Stimulated activated memory B cell treated with anti-CD40 and anti-IgM and Interleukin-4, amounts not matched to agents 10 μg/mL and 1 μg/mL and 100 μg/mL, for 72 hours (primary cell): Measurements from ENCODE around the gene GOLPH3.

Source experiments
- ATAC-seq: fragments of 150-1000 bp; cut with Tn5 transposase; 2 replicates; pipeline ENCODE4 v1.10.0; 2021
- H3K27ac Mint-ChIP-seq: one replicate; pipeline ENCODE4 v1.8.0; 2022; ENCODE audit warnings: mild to moderate bottlenecking, mixed read lengths
- H3K27me3 Mint-ChIP-seq: one replicate; pipeline ENCODE4 v1.8.0; 2022; ENCODE audit warnings: mixed read lengths
- H3K36me3 Mint-ChIP-seq: one replicate; pipeline ENCODE4 v1.8.0; 2022; ENCODE audit warnings: mixed read lengths
- H3K4me1 Mint-ChIP-seq: one replicate; pipeline ENCODE4 v1.8.0; 2022; ENCODE audit warnings: mixed read lengths
- H3K4me3 Mint-ChIP-seq: one replicate; pipeline ENCODE4 v1.8.0; 2022; ENCODE audit warnings: mild to moderate bottlenecking, moderate library complexity, mixed read lengths
- H3K9me3 Mint-ChIP-seq: one replicate; pipeline ENCODE4 v1.8.0; 2022; ENCODE audit warnings: mixed read lengths

GOLPH3 gene

GRCh38 chr5:32102254-32102986 lies 71.7 kb downstream of the GOLPH3 start:
- peaks cover 53% of the 10 kb centered on the region for H3K36me3 Mint-ChIP-seq
- H3K4me1 Mint-ChIP-seq = no peaks in the 10 kb centered on the region

DNA sequence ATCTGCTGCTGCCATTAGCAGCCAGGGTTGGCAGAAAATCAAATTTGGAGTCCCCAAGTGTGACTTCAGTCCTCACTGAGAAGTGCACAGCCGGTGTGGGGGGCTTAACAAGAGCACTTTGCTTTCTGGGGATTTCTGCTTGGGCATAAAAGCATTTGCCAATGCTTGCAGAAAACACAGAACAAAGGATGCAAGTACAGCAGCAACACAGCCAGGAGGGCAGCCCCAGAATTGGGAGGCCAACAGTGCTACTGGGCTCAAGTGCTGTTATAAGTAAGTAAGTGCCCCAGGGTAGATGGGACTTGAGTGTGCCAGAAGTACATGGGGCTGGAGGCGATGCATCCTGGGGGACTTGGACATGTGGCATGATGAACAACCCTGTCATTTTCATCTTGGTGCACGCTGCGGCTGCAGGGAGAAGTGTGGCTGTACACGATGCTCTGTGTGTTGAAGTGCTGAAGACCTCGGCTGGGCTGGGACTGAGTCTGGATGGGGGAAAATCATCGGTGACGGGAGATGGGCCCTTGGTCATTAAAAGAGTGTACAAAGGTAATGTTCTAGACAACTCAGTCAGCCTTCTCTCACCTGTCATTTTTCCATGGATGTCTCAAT lies 73.3 kb downstream of the GOLPH3 start:
- no peaks in the 10 kb centered on the region for H3K9me3 Mint-ChIP-seq
- H3K27me3 Mint-ChIP-seq = no peaks in the 10 kb centered on the region
- H3K27ac Mint-ChIP-seq = no peak overlapping the region
- no peaks in the 10 kb centered on the region for H3K4me1 Mint-ChIP-seq
- H3K36me3 Mint-ChIP-seq = peaks cover 56% of the 10 kb centered on the region
- no peak overlapping the region for H3K4me3 Mint-ChIP-seq
- ATAC-seq = no peak

More at GRCh38 chr5:32102254-32102986, 71.7 kb downstream of the GOLPH3 start:
- Mint-ChIP-seq H3K27ac (peak overlapping the region; percentile 37), H3K9me3 (no peaks in the 10 kb centered on the region), H3K27me3 (no peaks in the 10 kb centered on the region), H3K4me3 (no peak overlapping the region)
- no peak for ATAC-seq

- Mint-ChIP-seq H3K4me1 (no peaks in the 10 kb centered on the region), H3K9me3 (no peaks in the 10 kb centered on the region), H3K27ac (no peak overlapping the region), H3K4me3 (no peak overlapping the region), H3K36me3 (peaks cover 52% of the 10 kb centered on the region), H3K27me3 (no peaks in the 10 kb centered on the region)
- no peak for ATAC-seq
These were observed 73.9 kb downstream of the GOLPH3 start for GRCh38 chr5:32100230-32100629.

- no peak overlapping the region for H3K27ac Mint-ChIP-seq
- ATAC-seq = no peak
- no peaks in the 10 kb centered on the region for H3K4me1 Mint-ChIP-seq
- H3K9me3 Mint-ChIP-seq = no peaks in the 10 kb centered on the region
- no peak overlapping the region for H3K4me3 Mint-ChIP-seq
- no peaks in the 10 kb centered on the region for H3K27me3 Mint-ChIP-seq
- peaks cover 47% of the 10 kb centered on the region for H3K36me3 Mint-ChIP-seq
These were observed 74.6 kb downstream of the GOLPH3 start for GRCh38 chr5:32099486-32100035.

DNA sequence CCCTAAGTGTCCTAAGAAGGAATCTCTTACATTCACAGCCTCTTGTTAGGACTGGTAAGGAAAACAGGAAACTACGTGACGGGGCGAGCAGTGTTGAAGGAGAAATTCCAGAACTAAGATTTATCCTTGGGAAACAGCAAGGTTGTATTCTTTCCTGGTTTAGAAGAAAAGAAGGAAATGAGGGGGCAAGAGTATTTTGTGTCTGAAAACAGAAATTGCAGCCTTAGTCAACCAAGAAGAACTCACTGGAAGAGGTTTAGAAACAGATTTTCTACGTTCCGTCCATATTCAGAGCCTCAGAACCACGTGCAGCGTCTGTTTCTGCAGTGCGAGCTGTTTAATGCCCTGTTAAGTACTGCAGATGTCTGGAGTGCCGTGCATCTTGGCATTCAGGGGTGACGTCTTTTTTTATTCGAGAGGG lies 75.2 kb downstream of the GOLPH3 start:
- ATAC-seq = no peak
- peaks cover 46% of the 10 kb centered on the region for H3K36me3 Mint-ChIP-seq
- no peaks in the 10 kb centered on the region for H3K27me3 Mint-ChIP-seq
- H3K9me3 Mint-ChIP-seq = no peaks in the 10 kb centered on the region
- H3K4me1 Mint-ChIP-seq = no peaks in the 10 kb centered on the region
- H3K4me3 Mint-ChIP-seq = no peak overlapping the region
- H3K27ac Mint-ChIP-seq = no peak overlapping the region

DNA sequence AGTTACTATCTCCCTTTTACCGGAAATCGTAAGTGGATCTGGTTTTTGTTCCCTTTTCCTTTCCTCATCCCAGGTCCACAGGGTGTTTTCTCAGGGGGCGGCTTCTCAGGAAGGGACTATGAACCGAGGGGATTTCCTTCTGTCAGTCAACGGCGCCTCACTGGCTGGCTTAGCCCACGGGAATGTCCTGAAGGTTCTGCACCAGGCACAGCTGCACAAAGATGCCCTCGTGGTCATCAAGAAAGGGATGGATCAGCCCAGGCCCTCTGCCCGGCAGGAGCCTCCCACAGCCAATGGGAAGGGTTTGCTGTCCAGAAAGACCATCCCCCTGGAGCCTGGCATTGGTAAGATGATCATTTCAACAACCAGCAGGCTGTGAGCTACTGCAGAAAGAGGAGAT lies 75.8 kb downstream of the GOLPH3 start:
- H3K4me3 Mint-ChIP-seq = no peak overlapping the region
- peaks cover 40% of the 10 kb centered on the region for H3K36me3 Mint-ChIP-seq
- H3K27me3 Mint-ChIP-seq = no peaks in the 10 kb centered on the region
- no peak overlapping the region for H3K27ac Mint-ChIP-seq
- no peaks in the 10 kb centered on the region for H3K4me1 Mint-ChIP-seq
- H3K9me3 Mint-ChIP-seq = no peaks in the 10 kb centered on the region
- ATAC-seq = no peak

- Mint-ChIP-seq H3K36me3 (peaks cover 29% of the 10 kb centered on the region), H3K4me1 (no peaks in the 10 kb centered on the region), H3K9me3 (no peaks in the 10 kb centered on the region), H3K27ac (no peak overlapping the region), H3K27me3 (no peaks in the 10 kb centered on the region), H3K4me3 (no peak overlapping the region)
- ATAC-seq = no peak
These were observed 77.1 kb downstream of the GOLPH3 start for GRCh38 chr5:32096891-32097595.

DNA sequence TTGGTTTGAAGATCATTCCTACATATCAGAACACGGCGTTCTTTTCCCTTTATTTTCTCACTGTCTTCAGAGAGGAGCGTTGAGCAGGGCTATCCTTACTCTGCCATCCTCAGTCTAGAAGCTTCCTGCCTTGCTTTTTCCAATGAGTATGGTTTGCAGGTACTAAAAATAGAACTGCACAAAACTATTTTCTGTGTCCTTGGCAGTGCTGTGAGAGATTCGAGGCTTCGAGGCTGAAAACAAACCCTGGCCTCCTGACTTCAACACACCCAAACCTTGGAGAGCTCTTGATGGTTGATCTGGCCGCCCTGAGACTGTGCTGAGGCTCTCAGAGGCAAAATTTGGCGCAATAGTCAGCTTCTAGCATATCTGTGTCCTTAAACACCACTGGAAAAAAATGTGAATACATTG lies 78.9 kb downstream of the GOLPH3 start:
- H3K27me3 Mint-ChIP-seq = no peaks in the 10 kb centered on the region
- H3K9me3 Mint-ChIP-seq = no peaks in the 10 kb centered on the region
- peaks cover 16% of the 10 kb centered on the region for H3K36me3 Mint-ChIP-seq
- no peak for ATAC-seq
- H3K4me3 Mint-ChIP-seq = no peak overlapping the region
- H3K4me1 Mint-ChIP-seq = no peaks in the 10 kb centered on the region
- no peak overlapping the region for H3K27ac Mint-ChIP-seq

GRCh38 chr5:32094691-32095090 lies 79.4 kb downstream of the GOLPH3 start:
- peaks cover 14% of the 10 kb centered on the region for H3K36me3 Mint-ChIP-seq
- no peak for ATAC-seq
- H3K27ac Mint-ChIP-seq = no peak overlapping the region
- no peaks in the 10 kb centered on the region for H3K9me3 Mint-ChIP-seq
- no peaks in the 10 kb centered on the region for H3K27me3 Mint-ChIP-seq
- H3K4me1 Mint-ChIP-seq = no peaks in the 10 kb centered on the region
- no peak overlapping the region for H3K4me3 Mint-ChIP-seq

GRCh38 chr5:32092938-32093812 lies 80.9 kb downstream of the GOLPH3 start:
- Mint-ChIP-seq H3K4me3 (no peak overlapping the region), H3K9me3 (no peaks in the 10 kb centered on the region), H3K27ac (no peak overlapping the region)

DNA sequence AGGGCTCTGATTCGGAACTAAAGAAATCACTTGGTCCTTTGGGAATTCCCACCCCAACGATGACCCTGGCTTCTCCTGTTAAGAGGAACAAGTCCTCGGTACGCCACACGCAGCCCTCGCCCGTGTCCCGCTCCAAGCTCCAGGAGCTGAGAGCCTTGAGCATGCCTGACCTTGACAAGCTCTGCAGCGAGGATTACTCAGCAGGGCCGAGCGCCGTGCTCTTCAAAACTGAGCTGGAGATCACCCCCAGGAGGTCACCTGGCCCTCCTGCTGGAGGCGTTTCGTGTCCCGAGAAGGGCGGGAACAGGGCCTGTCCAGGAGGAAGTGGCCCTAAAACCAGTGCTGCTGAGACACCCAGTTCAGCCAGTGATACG lies 83.4 kb downstream of the GOLPH3 start:
- Mint-ChIP-seq H3K4me3 (no peak overlapping the region), H3K27me3 (no peaks in the 10 kb centered on the region), H3K4me1 (no peaks in the 10 kb centered on the region), H3K27ac (no peak overlapping the region), H3K36me3 (no peaks in the 10 kb centered on the region), H3K9me3 (no peaks in the 10 kb centered on the region)
- ATAC-seq = no peak

More at GRCh38 chr5:32092938-32093812, 80.9 kb downstream of the GOLPH3 start:
- no peaks in the 10 kb centered on the region for H3K4me1 Mint-ChIP-seq
- peak; percentile 85 for ATAC-seq
- H3K27me3 Mint-ChIP-seq = no peaks in the 10 kb centered on the region
- H3K36me3 Mint-ChIP-seq = peaks cover 11% of the 10 kb centered on the region

DNA sequence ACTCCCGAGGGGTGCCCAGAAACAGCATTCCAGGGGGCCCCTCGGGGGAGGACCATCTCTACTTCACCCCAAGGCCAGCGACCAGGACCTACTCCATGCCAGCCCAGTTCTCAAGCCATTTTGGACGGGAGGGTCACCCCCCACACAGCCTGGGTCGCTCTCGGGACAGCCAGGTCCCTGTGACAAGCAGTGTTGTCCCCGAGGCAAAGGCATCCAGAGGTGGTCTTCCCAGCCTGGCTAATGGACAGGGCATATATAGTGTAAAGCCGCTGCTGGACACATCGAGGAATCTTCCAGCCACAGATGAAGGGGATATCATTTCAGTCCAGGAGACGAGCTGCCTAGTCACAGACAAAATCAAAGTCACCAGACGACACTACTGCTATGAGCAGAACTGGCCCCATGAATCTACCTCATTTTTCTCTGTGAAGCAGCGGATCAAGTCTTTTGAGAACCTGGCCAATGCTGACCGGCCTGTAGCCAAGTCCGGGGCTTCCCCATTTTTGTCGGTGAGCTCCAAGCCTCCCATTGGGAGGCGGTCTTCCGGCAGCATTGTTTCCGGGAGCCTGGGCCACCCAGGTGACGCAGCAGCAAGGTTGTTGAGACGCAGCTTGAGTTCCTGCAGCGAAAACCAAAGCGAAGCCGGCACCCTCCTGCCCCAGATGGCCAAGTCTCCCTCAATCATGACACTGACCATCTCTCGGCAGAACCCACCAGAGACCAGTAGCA lies 83.9 kb downstream of the GOLPH3 start:
- H3K4me1 Mint-ChIP-seq = no peaks in the 10 kb centered on the region
- no peak overlapping the region for H3K4me3 Mint-ChIP-seq
- no peaks in the 10 kb centered on the region for H3K27me3 Mint-ChIP-seq
- no peaks in the 10 kb centered on the region for H3K36me3 Mint-ChIP-seq
- ATAC-seq = no peak
- no peaks in the 10 kb centered on the region for H3K9me3 Mint-ChIP-seq
- no peak overlapping the region for H3K27ac Mint-ChIP-seq

- Mint-ChIP-seq H3K4me1 (no peaks in the 10 kb centered on the region), H3K36me3 (no peaks in the 10 kb centered on the region), H3K4me3 (no peak overlapping the region), H3K27ac (no peak overlapping the region), H3K9me3 (no peaks in the 10 kb centered on the region), H3K27me3 (no peaks in the 10 kb centered on the region)
- ATAC-seq = no peak
These were observed 84.7 kb downstream of the GOLPH3 start for GRCh38 chr5:32089146-32090000.

DNA sequence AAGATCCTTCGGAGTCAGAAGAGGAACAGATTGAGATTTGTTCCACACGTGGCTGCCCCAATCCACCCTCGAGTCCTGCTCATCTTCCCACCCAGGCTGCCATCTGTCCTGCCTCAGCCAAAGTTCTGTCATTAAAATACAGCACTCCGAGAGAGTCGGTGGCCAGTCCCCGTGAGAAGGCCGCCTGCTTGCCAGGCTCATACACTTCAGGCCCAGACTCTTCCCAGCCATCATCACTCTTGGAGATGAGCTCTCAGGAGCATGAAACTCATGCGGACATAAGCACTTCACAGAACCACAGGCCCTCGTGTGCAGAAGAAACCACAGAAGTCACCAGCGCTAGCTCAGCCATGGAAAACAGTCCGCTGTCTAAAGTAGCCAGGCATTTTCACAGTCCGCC lies 85.9 kb downstream of the GOLPH3 start:
- Mint-ChIP-seq H3K27ac (no peak overlapping the region), H3K27me3 (no peaks in the 10 kb centered on the region), H3K4me1 (no peaks in the 10 kb centered on the region), H3K4me3 (no peak overlapping the region), H3K9me3 (no peaks in the 10 kb centered on the region), H3K36me3 (no peaks in the 10 kb centered on the region)
- ATAC-seq = no peak
